Measurements from ENCODE around the gene C20orf96.
"Not testable (repeated sequence)": the region's sequence is repeated elsewhere in the genome, so short reads cannot be mapped to it uniquely, and the experiment has no call there.

Gene C20orf96

GRCh38 chr20:278181-278580, 12.4 kb downstream of the C20orf96 start:
- no peak for DNase-seq

- DNase-seq: no peak
These were observed 13.1 kb downstream of the C20orf96 start for GRCh38 chr20:277496-277781.

GRCh38 chr20:276620-277495, 13.7 kb downstream of the C20orf96 start:
- no peak for DNase-seq

GRCh38 chr20:275791-276190, 14.8 kb downstream of the C20orf96 start:
- no peak for DNase-seq

- DNase-seq: no peak
These were observed 16.7 kb downstream of the C20orf96 start for GRCh38 chr20:273884-274283.

GRCh38 chr20:272718-273117, 17.8 kb downstream of the C20orf96 start:
- DNase-seq: no peak

GRCh38 chr20:271528-271927, 19.0 kb downstream of the C20orf96 start:
- DNase-seq: no peak

- DNase-seq: no peak
These were observed 19.5 kb downstream of the C20orf96 start for GRCh38 chr20:271069-271468.

GRCh38 chr20:270517-270916, 20.0 kb downstream of the C20orf96 start:
- DNase-seq: no peak

GRCh38 chr20:266596-267562, 23.7 kb downstream of the C20orf96 start:
- peak; percentile 87 for DNase-seq

GRCh38 chr20:263701-264100, 26.8 kb downstream of the C20orf96 start:
- DNase-seq: no peak

GRCh38 chr20:259981-260380, 30.6 kb downstream of the C20orf96 start:
- DNase-seq: no peak

- DNase-seq: peak; percentile 18
These were observed 31.6 kb downstream of the C20orf96 start for GRCh38 chr20:258963-259362.

GRCh38 chr20:258269-258858, 32.2 kb downstream of the C20orf96 start:
- no peak for DNase-seq

- DNase-seq: no peak
These were observed 33.1 kb downstream of the C20orf96 start, which contains the start of gene DEFB132 for GRCh38 chr20:257419-257818. DEFB132 (plus strand) TSS chr20:257724; CDS start chr20:257779, 55 bp downstream.

- DNase-seq: not testable (repeated sequence)
These were observed 37.1 kb downstream of the C20orf96 start for GRCh38 chr20:253447-253846.

- DNase-seq: no peak
These were observed 37.7 kb downstream of the C20orf96 start for GRCh38 chr20:252801-253200.

- DNase-seq: no peak
These were observed 39.2 kb downstream of the C20orf96 start for GRCh38 chr20:251354-251753.

- DNase-seq: no peak
These were observed 47.6 kb downstream of the C20orf96 start for GRCh38 chr20:242905-243304.

GRCh38 chr20:237929-238328, 52.6 kb downstream of the C20orf96 start:
- DNase-seq: no peak

GRCh38 chr20:237489-237888, 53.1 kb downstream of the C20orf96 start:
- peak; percentile 9 for DNase-seq

- DNase-seq: no peak
These were observed 54.7 kb downstream of the C20orf96 start for GRCh38 chr20:235891-236290.

- DNase-seq: no peak
These were observed 63.0 kb downstream of the C20orf96 start for GRCh38 chr20:227439-228105.

All from CD4-positive, alpha-beta T cell treated with Interleukin-10 for 1 hour (primary cell).